ENCODE data around the gene NT5C1A.

The NT5C1A gene

GRCh38 chr1:39671793-39672550, at the start of gene NT5C1A:
Gene NT5C1A, minus strand, starts transcription at chr1:39672107. Its CDS starts 69 bp downstream, at chr1:39672038.
- DNase-seq (ENCODE audit: low read depth in 3 of 3, low spot score in 1 of 3) = no peak

GRCh38 chr1:39721664-39722063, 49.8 kb upstream of the NT5C1A start:
- DNase-seq (ENCODE audit: low read depth in 3 of 3, low spot score in 1 of 3) = no peak

GRCh38 chr1:39720094-39720999, 48.4 kb upstream of the NT5C1A start:
- no peak for DNase-seq (ENCODE audit: low read depth in 3 of 3, low spot score in 1 of 3)

- no peak for DNase-seq (ENCODE audit: low read depth in 3 of 3, low spot score in 1 of 3)
Measured at GRCh38 chr1:39717809-39718208, 45.9 kb upstream of the NT5C1A start.

- DNase-seq (ENCODE audit: low read depth in 3 of 3, low spot score in 1 of 3) = no peak
Measured at GRCh38 chr1:39713557-39713956, 41.6 kb upstream of the NT5C1A start.

- DNase-seq (ENCODE audit: low read depth in 3 of 3, low spot score in 1 of 3) = no peak
Measured at GRCh38 chr1:39711966-39712340, 40.0 kb upstream of the NT5C1A start.

GRCh38 chr1:39711104-39711965, 39.4 kb upstream of the NT5C1A start:
- no peak for DNase-seq (ENCODE audit: low read depth in 3 of 3, low spot score in 1 of 3)

GRCh38 chr1:39707506-39707905, 35.6 kb upstream of the NT5C1A start:
- DNase-seq (ENCODE audit: low read depth in 3 of 3, low spot score in 1 of 3) = no peak

- DNase-seq (ENCODE audit: low read depth in 3 of 3, low spot score in 1 of 3) = no peak
Measured at GRCh38 chr1:39704757-39705156, 32.9 kb upstream of the NT5C1A start.

- no peak for DNase-seq (ENCODE audit: low read depth in 3 of 3, low spot score in 1 of 3)
Measured at GRCh38 chr1:39701049-39701439, 29.1 kb upstream of the NT5C1A start.

- DNase-seq (ENCODE audit: low read depth in 3 of 3, low spot score in 1 of 3) = no peak
Measured at GRCh38 chr1:39700348-39700747, 28.4 kb upstream of the NT5C1A start.

- DNase-seq (ENCODE audit: low read depth in 3 of 3, low spot score in 1 of 3) = no peak
Measured at GRCh38 chr1:39699419-39699818, 27.5 kb upstream of the NT5C1A start.

GRCh38 chr1:39698568-39698967, 26.7 kb upstream of the NT5C1A start:
- DNase-seq (ENCODE audit: low read depth in 3 of 3, low spot score in 1 of 3) = no peak

GRCh38 chr1:39696448-39696847, 24.5 kb upstream of the NT5C1A start:
- DNase-seq (ENCODE audit: low read depth in 3 of 3, low spot score in 1 of 3) = no peak

- DNase-seq (ENCODE audit: low read depth in 3 of 3, low spot score in 1 of 3) = no peak
Measured at GRCh38 chr1:39695016-39695415, 23.1 kb upstream of the NT5C1A start.

- no peak for DNase-seq (ENCODE audit: low read depth in 3 of 3, low spot score in 1 of 3)
Measured at GRCh38 chr1:39694026-39694425, 22.1 kb upstream of the NT5C1A start.

GRCh38 chr1:39692152-39693074, 20.5 kb upstream of the NT5C1A start:
- no peak for DNase-seq (ENCODE audit: low read depth in 3 of 3, low spot score in 1 of 3)

GRCh38 chr1:39691383-39692151, 19.7 kb upstream of the NT5C1A start, which contains the start of gene HPCAL4:
Gene HPCAL4, minus strand, starts transcription at chr1:39691433. Its CDS starts 6,830 bp downstream, at chr1:39684603.
- DNase-seq (ENCODE audit: low read depth in 3 of 3, low spot score in 1 of 3) = peak; percentile 72 to 88 (median 75)

GRCh38 chr1:39690794-39691382, 19.0 kb upstream of the NT5C1A start:
- no peak for DNase-seq (ENCODE audit: low read depth in 3 of 3, low spot score in 1 of 3)

Measured in stimulated activated CD4-positive, alpha-beta T cell treated with anti-CD3 and anti-CD28 coated beads, TNF-alpha, amount 100 ng/mL, for 1 hour (primary cell).